ENCODE measurements around the gene ATP8A2. TPM values are rescaled to one million over a fixed set of nuclear protein-coding genes. Genes with fewer than 3 reads are reported as not detected.

The ATP8A2 gene
- total and polyA plus RNA-seq, 9 of the 15 experiments (the other 6 are each of a cell fraction or from before 2014, with no cell fraction given), result under 0.01 to 0.33 (median 0.06) TPM; not detected in 4

- Histone ChIP-seq H3K9ac (ENCODE audit: insufficient read depth in 1 of 2, low read depth in 2 of 2, low read length in 2 of 2) (no peak overlapping the region), H3K9me1 (ENCODE audit: control insufficient read depth, insufficient read depth, low read length) (no peaks in the 10 kb centered on the region), H3K27me3 (ENCODE audit: control insufficient read depth in 2 of 2, insufficient read depth in 2 of 2, low read length in 2 of 2) (peaks cover 2 to 5% of the 10 kb centered on the region in 2 experiments; a peak in 1 of 5 replicates), H3K36me3 (ENCODE audit: control insufficient read depth, insufficient read depth, low read length) (no peaks in the 10 kb centered on the region), H3K27ac (ENCODE audit: extremely low read depth, low read depth, low read length) (no peak overlapping the region), H4K20me1 (replicated peaks; ENCODE audit: control insufficient read depth, insufficient read depth, low read length) (no peaks in the 10 kb centered on the region), H3K4me2 (ENCODE audit: insufficient read depth, low read length) (no peak overlapping the region), H3K4me1 (replicated peaks in 1 of 2; ENCODE audit: control insufficient read depth in 2 of 2, insufficient read depth in 2 of 2, low read length in 2 of 2) (no peaks in the 10 kb centered on the region), H3K4me3 (no peak overlapping the region), H3K9me3 (replicated peaks; ENCODE audit: control insufficient read depth, insufficient read depth, low read depth, low read length) (no peaks in the 10 kb centered on the region), H3K79me2 (ENCODE audit: control insufficient read depth, insufficient read depth, low read length) (no peaks in the 10 kb centered on the region), H2AFZ (ENCODE audit: low read depth, low read length) (no peak overlapping the region)
- ChIA-PET POLR2A (no interaction called here), CTCF (ENCODE audit: low intra/inter-chr PET ratio) (no interaction called here)
- ATAC-seq (no peak), DNase-seq (ENCODE audit: extremely low read depth in 1 of 4, low spot score in 3 of 4) (no peak), FAIRE-seq (no peak)
- in situ Hi-C loops (cut with MboI) (no loop called here), intact Hi-C loops (cut with micrococcal nuclease) (no loop called here)
- no peak for TF ChIP-seq POLR2B (IDR thresholded peaks at IDR 0.05; ENCODE audit: low read depth, partially characterized antibody)
- TF ChIP-seq GATAD2B (IDR thresholded peaks at IDR 0.05; ENCODE audit: borderline replicate concordance), result no peak
- no peak for TF ChIP-seq EGR1 (conservative IDR thresholded peaks at IDR 0.05)
- no peak for TF ChIP-seq POLR3G (IDR thresholded peaks at IDR 0.05; ENCODE audit: extremely low read depth, insufficient read length, insufficient replicate concordance)
- TF ChIP-seq ZNF140 (CRISPR knock-in tag; IDR thresholded peaks at IDR 0.05), result no peak
- 0% methylated on average over 3 of the region's 5 CpGs for WGBS (ENCODE audit: insufficient coverage, low coverage, missing lambda C conversion rate)
- no TSS peak for BruUV-seq (replicated peaks)
These were observed 533.8 kb downstream of the ATP8A2 start for GRCh38 chr13:25905611-25906010.

GRCh38 chr13:25906191-25906661 lies 534.5 kb downstream of the ATP8A2 start:
- Histone ChIP-seq H3K27ac (ENCODE audit: extremely low read depth, low read depth, low read length) (no peak overlapping the region), H4K20me1 (replicated peaks; ENCODE audit: control insufficient read depth, insufficient read depth, low read length) (no peaks in the 10 kb centered on the region), H3K9me3 (replicated peaks; ENCODE audit: control insufficient read depth, insufficient read depth, low read depth, low read length) (no peaks in the 10 kb centered on the region), H3K79me2 (ENCODE audit: control insufficient read depth, insufficient read depth, low read length) (no peaks in the 10 kb centered on the region), H3K4me3 (no peak overlapping the region), H3K27me3 (ENCODE audit: control insufficient read depth in 2 of 2, insufficient read depth in 2 of 2, low read length in 2 of 2) (peaks cover 2 to 5% of the 10 kb centered on the region in 2 experiments; a peak in 1 of 5 replicates), H3K36me3 (ENCODE audit: control insufficient read depth, insufficient read depth, low read length) (no peaks in the 10 kb centered on the region), H3K9me1 (ENCODE audit: control insufficient read depth, insufficient read depth, low read length) (no peaks in the 10 kb centered on the region), H3K9ac (ENCODE audit: insufficient read depth in 1 of 2, low read depth in 2 of 2, low read length in 2 of 2) (no peak overlapping the region), H3K4me1 (replicated peaks in 1 of 2; ENCODE audit: control insufficient read depth in 2 of 2, insufficient read depth in 2 of 2, low read length in 2 of 2) (no peaks in the 10 kb centered on the region), H2AFZ (ENCODE audit: low read depth, low read length) (no peak overlapping the region), H3K4me2 (ENCODE audit: insufficient read depth, low read length) (no peak overlapping the region)
- no TSS peak for BruUV-seq (replicated peaks)
- ATAC-seq, result no peak
- in situ Hi-C loops (cut with MboI) (no loop called here), intact Hi-C loops (cut with micrococcal nuclease) (no loop called here)
- no peak for DNase-seq (ENCODE audit: extremely low read depth in 1 of 4, low spot score in 3 of 4)
- TF ChIP-seq RFX7 (CRISPR knock-in tag; IDR thresholded peaks at IDR 0.05), result no peak
- WGBS (ENCODE audit: insufficient coverage, low coverage, missing lambda C conversion rate), result 0% methylated on average over 3 of the region's 7 CpGs
- ChIA-PET CTCF (ENCODE audit: low intra/inter-chr PET ratio) (no interaction called here), POLR2A (no interaction called here)
- FAIRE-seq, result no peak

All from K562 (cell line).